Stimulated activated CD8-positive, alpha-beta memory T cell treated with anti-CD3 and anti-CD28 coated beads, Interleukin-15, amount 100 ng/mL, for 24 hours (primary cell): ENCODE measurements around the gene RIMKLB.
"Not testable (repeated sequence)": the region's sequence is repeated elsewhere in the genome, so short reads cannot be mapped to it uniquely, and the experiment has no call there.

Experiments used
- DNase-seq: peaks from one replicate; pipeline ENCODE4 v3.0.0-alpha.2; 2020; ENCODE audit warnings: low read depth

Gene RIMKLB

GRCh38 chr12:8695116-8695515 lies 2.7 kb upstream of the RIMKLB start:
- no peak for DNase-seq

- DNase-seq, result no peak
Observed at GRCh38 chr12:8696442-8697090, 1.2 kb upstream of the RIMKLB start.

GRCh38 chr12:8697120-8697475 lies 693 bp upstream of the RIMKLB start:
- no peak for DNase-seq

GRCh38 chr12:8698132-8698851 lies 501 bp downstream of the RIMKLB start:
- DNase-seq, result peak; percentile 11

GRCh38 chr12:8698879-8699278 lies 1.1 kb downstream of the RIMKLB start:
- DNase-seq, result no peak

- DNase-seq, result no peak
Observed at GRCh38 chr12:8699714-8700113, 1.9 kb downstream of the RIMKLB start.

- DNase-seq, result no peak
Observed at GRCh38 chr12:8701046-8701660, 3.4 kb downstream of the RIMKLB start.

- no peak for DNase-seq
Observed at GRCh38 chr12:8702159-8702558, 4.4 kb downstream of the RIMKLB start.

GRCh38 chr12:8709124-8709830 lies 11.5 kb downstream of the RIMKLB start:
- no peak for DNase-seq

GRCh38 chr12:8712572-8712971 lies 14.8 kb downstream of the RIMKLB start:
- DNase-seq, result no peak

GRCh38 chr12:8722286-8722800 lies 24.6 kb downstream of the RIMKLB start:
- no peak for DNase-seq

- DNase-seq, result no peak
Observed at GRCh38 chr12:8734873-8735381, 37.1 kb downstream of the RIMKLB start.

- no peak for DNase-seq
Observed at GRCh38 chr12:8742501-8742900, 44.7 kb downstream of the RIMKLB start.

GRCh38 chr12:8743121-8743520 lies 45.3 kb downstream of the RIMKLB start:
- DNase-seq, result not testable (repeated sequence)

- not testable (repeated sequence) for DNase-seq
Observed at GRCh38 chr12:8745631-8746030, 47.8 kb downstream of the RIMKLB start.

GRCh38 chr12:8746046-8746445 lies 48.3 kb downstream of the RIMKLB start:
- no peak for DNase-seq

- not testable (repeated sequence) for DNase-seq
Observed at GRCh38 chr12:8760076-8760475, 62.3 kb downstream of the RIMKLB start.

GRCh38 chr12:8762701-8763100 lies 64.9 kb downstream of the RIMKLB start:
- DNase-seq, result not testable (repeated sequence)

GRCh38 chr12:8766121-8766520 lies 68.3 kb downstream of the RIMKLB start:
- DNase-seq, result not testable (repeated sequence)

- no peak for DNase-seq
Observed at GRCh38 chr12:8770499-8770898, 72.7 kb downstream of the RIMKLB start.

GRCh38 chr12:8771072-8771471 lies 73.3 kb downstream of the RIMKLB start:
- DNase-seq, result no peak

GRCh38 chr12:8773461-8773860 lies 75.7 kb downstream of the RIMKLB start:
- DNase-seq, result no peak
